SKM-1 treated with dmso at 0.1 percent for 144 hours (cell line): Measurements from ENCODE around the gene ATP11A.

ENCODE experiments used
- DNase-seq: peaks from one replicate; lab custom pipeline; 2025; ENCODE audit not compliant: unreplicated experiment; lab: John Stamatoyannopoulos, UW

ATP11A gene

GRCh38 chr13:112890316-112891145, 200.7 kb downstream of the ATP11A start:
- DNase-seq = no peak

GRCh38 chr13:112891477-112892401, 201.9 kb downstream of the ATP11A start:
- DNase-seq = no peak

DNA sequence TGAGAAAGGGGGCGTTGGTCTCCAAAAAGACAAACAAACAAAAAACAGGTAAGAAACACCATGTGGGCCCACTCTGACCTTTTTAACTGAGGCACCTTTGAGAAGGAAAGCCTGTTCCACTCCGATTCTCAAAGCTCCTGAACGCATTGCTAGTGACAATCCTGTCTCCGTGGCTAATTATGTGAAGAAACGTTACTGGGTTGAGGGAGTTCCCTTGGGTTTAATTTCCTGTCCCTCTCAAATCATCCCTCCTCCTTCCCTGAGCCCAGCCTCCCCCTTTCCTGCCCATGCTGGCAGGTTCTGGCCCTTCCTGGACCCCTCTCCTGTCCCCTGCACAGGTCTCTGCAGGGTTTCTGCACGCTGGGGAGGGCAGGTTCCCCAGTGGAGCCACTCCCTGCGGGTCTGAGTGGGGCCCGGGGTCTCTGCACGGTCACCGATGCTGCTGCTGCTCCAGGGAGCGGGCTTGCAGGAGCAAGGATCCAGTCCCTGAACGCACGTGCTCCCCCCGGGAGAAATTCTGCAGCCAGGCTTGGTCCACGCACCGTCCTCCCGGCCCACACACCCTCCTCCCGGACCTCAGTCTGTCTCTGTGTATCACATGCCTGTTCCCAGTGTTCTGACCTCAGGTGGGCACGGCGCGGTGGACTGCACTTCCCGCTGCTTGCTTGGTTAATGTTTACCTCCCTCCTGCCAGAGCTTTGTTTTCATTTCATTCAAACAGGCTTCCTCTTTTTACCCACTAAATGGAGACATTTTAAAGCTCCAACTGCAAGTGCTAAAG, 202.8 kb downstream of the ATP11A start:
- no peak for DNase-seq

- no peak for DNase-seq
Observed at GRCh38 chr13:112893207-112893569, 203.3 kb downstream of the ATP11A start.

GRCh38 chr13:112893570-112894422, 204.0 kb downstream of the ATP11A start:
- DNase-seq = no peak

DNA sequence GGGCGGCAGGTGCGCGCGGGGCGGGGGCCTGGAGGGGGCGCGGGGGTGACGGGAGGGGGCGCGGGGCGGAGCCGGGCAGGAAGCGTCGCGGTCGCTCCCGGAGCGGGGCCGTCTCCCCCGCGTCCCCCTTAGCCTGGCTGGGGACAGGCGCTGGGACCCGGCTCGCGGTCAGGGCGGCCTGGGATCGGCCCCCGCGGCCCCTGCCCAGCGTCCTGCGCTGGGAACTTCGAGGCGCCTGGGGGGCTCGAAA, 204.5 kb downstream of the ATP11A start:
- no peak for DNase-seq

- no peak for DNase-seq
Observed at GRCh38 chr13:112894673-112895481, 205.0 kb downstream of the ATP11A start.

- peak; percentile 100 for DNase-seq
Observed at GRCh38 chr13:112895521-112896465, 206.0 kb downstream of the ATP11A start.

- no peak for DNase-seq
Observed at GRCh38 chr13:112896736-112897602, 207.1 kb downstream of the ATP11A start.

GRCh38 chr13:112897603-112897955, 207.7 kb downstream of the ATP11A start:
- no peak for DNase-seq

- no peak for DNase-seq
Observed at GRCh38 chr13:112897956-112898620, 208.2 kb downstream of the ATP11A start.

GRCh38 chr13:112898621-112899280, 208.9 kb downstream of the ATP11A start:
- DNase-seq = no peak

GRCh38 chr13:112899281-112900225, 209.7 kb downstream of the ATP11A start:
- no peak for DNase-seq

GRCh38 chr13:112900226-112900600, 210.4 kb downstream of the ATP11A start:
- no peak for DNase-seq

DNA sequence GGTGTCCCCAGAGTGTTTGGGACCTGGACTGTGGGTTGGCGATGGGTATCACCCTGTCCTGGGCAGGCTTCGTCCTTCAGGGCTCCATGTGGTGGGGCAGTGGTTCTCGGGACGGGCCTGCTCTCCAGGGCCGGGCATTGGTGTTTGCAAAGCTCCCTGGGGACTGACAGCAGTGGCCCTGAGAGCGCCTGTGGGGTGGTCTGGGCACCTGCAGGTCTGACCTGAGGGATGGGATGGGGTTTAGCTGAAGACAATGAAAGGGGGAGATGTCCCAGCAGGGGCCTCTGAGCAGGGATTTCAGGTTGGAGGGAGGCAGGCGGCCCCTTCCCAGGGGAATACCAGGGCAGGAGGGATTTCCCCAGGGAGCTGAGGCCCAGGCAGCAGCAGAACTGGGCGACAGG, 210.9 kb downstream of the ATP11A start:
- no peak for DNase-seq
